Measurements from ENCODE around the gene SP140.
A peak's percentile ranks its signal among the peaks of the same experiment; 100 is the strongest.
"Not testable (repeated sequence)": the region's sequence is repeated elsewhere in the genome, so short reads cannot be mapped to it uniquely, and the experiment has no call there.

SP140 gene

GRCh38 chr2:230327418-230328154, 102.0 kb downstream of the SP140 start:
- DNase-seq: no peak

GRCh38 chr2:230328155-230328458, 102.6 kb downstream of the SP140 start:
- no peak for DNase-seq

- DNase-seq: no peak
Observed at GRCh38 chr2:230329946-230330605, 104.5 kb downstream of the SP140 start.

- DNase-seq: no peak
Observed at GRCh38 chr2:230330725-230331124, 105.2 kb downstream of the SP140 start.

- DNase-seq: no peak
Observed at GRCh38 chr2:230335461-230335863, 109.9 kb downstream of the SP140 start.

- peak; percentile 38 for DNase-seq
Observed at GRCh38 chr2:230335864-230336506, 110.4 kb downstream of the SP140 start.

- DNase-seq: not testable (repeated sequence)
Observed at GRCh38 chr2:230341936-230342528, 116.5 kb downstream of the SP140 start.

- DNase-seq: not testable (repeated sequence)
Observed at GRCh38 chr2:230343041-230343624, 117.6 kb downstream of the SP140 start.

GRCh38 chr2:230343747-230344146, 118.2 kb downstream of the SP140 start:
- DNase-seq: no peak

GRCh38 chr2:230346465-230346864, 120.9 kb downstream of the SP140 start:
- DNase-seq: no peak

GRCh38 chr2:230346921-230347533, 121.5 kb downstream of the SP140 start:
- no peak for DNase-seq

GRCh38 chr2:230347659-230348305, 122.2 kb downstream of the SP140 start:
- peak; percentile 78 for DNase-seq

- no peak for DNase-seq
Observed at GRCh38 chr2:230348787-230349186, 123.3 kb downstream of the SP140 start.

GRCh38 chr2:230356084-230356483, 130.5 kb downstream of the SP140 start:
- DNase-seq: no peak

- DNase-seq: no peak
Observed at GRCh38 chr2:230358305-230358704, 132.8 kb downstream of the SP140 start.

GRCh38 chr2:230360028-230360427, 134.5 kb downstream of the SP140 start:
- no peak for DNase-seq

GRCh38 chr2:230362030-230362691, 136.6 kb downstream of the SP140 start:
- no peak for DNase-seq
